GM15510 (cell line): Measurements from ENCODE around the gene RPS6KA3.

ENCODE experiments used
- POLR2A ChIP-seq: IDR thresholded peaks from 3 replicates; pipeline ENCODE4 v1.6.1; 2011; ENCODE audit warnings: borderline replicate concordance; ENCODE audit not compliant: insufficient read length; ENCODE audit errors: extremely low read depth

Gene RPS6KA3

DNA sequence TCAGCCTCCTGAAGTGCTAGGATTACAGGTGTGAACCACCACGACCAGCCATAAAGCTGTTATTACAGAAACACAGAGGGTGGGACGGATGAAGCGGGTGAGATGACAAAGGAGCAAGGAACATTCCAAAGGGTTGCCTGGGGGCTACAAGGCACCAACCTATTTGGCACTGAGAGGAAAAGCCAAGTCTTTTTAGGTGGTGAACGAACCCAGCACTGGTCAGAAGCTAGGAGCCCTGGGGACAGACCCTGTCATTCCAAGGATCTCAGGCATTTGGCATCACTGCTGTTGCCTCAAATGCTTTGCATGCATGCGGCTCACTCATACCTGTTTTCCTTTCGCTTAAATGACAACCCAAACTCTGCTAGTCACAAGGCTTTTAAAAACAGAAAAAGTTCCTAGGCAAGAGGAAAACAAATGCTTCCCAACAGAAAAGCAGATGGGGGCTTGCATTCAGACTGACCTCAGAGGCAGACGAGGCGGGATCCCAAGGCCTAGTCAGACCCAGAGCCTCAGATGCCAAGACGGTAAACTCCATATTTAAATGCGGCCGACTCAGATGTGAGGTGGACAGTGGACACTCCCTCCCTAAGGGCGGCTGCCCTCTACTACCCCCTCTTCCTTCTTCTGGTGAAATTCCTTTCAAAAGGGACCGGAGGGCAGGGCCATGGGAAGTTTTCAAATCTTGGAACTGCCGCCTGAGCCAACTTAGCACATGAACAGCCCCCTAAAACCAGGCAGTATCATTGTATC, 154.5 kb downstream of the RPS6KA3 start:
- no peak for TF ChIP-seq POLR2A

DNA sequence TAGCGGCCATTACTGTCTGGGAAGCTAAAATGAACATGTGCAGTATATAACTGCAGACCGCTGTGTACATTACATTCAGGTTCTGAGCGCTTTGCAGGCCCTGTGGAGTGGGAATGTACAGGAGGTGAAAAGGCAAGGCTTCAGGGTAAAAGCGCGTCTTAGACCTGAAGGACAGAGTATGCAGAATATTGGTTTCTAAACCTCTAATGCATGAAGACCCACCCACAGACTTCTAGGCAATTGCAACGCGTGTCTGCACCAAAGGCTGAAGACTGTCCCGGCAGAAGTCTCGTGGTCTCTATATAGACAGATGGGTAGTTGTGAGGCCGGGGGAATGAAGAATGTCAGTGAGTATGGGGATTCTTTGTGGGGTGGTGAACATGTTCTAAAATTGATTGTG, 155.4 kb downstream of the RPS6KA3 start:
- no peak for TF ChIP-seq POLR2A

DNA sequence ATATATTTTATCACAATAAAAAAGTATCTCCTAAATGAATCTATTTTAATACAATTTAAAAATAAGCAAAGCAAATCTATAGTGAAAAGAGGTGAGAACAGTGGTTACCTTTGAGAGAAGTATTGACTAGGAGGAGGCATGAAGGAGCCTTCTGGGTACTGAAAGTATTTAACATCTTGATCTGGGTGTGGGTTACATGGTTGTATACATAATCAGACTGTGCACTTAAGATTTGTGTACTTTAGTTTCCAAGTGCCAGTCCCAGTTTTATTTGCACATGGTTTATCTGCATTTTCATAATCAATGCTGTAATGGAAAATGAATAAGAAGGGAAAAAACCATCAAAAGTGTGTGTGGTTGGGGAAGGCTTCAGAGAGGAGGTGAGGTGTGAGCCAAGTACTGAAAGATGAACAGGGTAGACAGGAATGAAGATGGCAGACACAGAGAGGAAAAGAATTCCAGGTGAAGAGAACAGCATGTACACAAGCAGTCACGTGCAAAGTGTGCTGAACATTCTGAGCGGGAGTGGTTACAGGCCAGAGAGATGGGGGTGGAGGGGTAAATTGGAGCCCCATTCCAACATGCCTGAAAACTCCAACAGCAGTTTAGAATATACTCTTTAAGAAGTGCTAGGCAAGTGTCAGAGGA, 164.7 kb downstream of the RPS6KA3 start:
- no peak for TF ChIP-seq POLR2A
